Lower leg skin (tissue), 4 donors: ENCODE results near the gene ZBTB20. TPM values are rescaled to one million over a fixed set of nuclear protein-coding genes. Genes with fewer than 3 reads are reported as not detected.

Experiments
- DNase-seq, 2 donors: peaks; one replicate each; pipeline ENCODE4 v3.0.0-alpha.2; 2019; ENCODE audit warnings: low spot score in 2 of 2
- H3K4me3 ChIP-seq: fragments of 200-600 bp; sonication (generic); 2 replicates; pipeline ENCODE4 v1.5.1; 2017; ENCODE audit warnings: mild to moderate bottlenecking, low read depth; ENCODE audit not compliant: poor library complexity, severe bottlenecking
- POLR2A ChIP-seq, 2 donors: fragments of 450-650 bp; IDR thresholded peaks; one replicate each; pipeline ENCODE4 v1.6.1; 2016 to 2017; ENCODE audit warnings: antibody characterized with exemption in 2 of 2, mild to moderate bottlenecking in 1 of 2, moderate library complexity in 1 of 2
- WGBS, 2 donors: methylation state at CpG; one replicate each; pipeline ENCODE4 v1.1.5; 2018; 5-methylcytosine and 5-hydroxymethylcytosine counted together
- intact Hi-C: fragments of 100-400 bp; cut with DNase I; formaldehyde crosslinking; loops from one replicate; pipeline ENCODE4 v1.15.0; 2023; ENCODE audit warnings: low total_unique reads
- total RNA-seq, 4 donors: library from RNA; depleted of rRNA; stranded (reverse); fragments of >200 nt; gene quantifications; one replicate each; pipeline ENCODE4 v1.1.0, GENCODE V29; 2016
- TF ChIP-seq, protein P1 (sequence below), 3 donors: fragments of 450-650 bp; IDR thresholded peaks; one replicate each; pipeline ENCODE4 v1.5.1; 2016; ENCODE audit warnings: antibody characterized with exemption in 3 of 3, mild to moderate bottlenecking in 3 of 3, moderate library complexity in 2 of 3

Gene ZBTB20
- total RNA-seq, 4 donors from 2014 or later = 22.5 to 41.9 (median 33.1) TPM

DNA sequence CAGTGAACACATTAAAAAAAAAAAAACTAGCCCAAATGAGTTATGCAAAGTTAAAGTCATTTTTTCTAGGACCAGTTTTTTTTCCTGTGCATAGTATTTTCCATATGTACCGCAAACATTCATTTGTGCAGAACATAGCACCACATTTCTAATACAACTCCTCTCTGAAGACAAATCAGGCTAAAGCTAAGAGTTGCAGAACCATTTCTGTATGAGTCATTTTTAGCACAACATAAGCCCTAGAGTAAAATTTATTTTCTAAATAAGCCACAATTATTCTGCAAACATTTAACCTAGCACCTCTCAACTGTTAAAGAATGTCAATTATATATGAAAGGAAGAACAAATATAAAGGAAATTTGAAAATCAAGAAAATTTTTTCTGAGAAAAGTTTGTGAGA lies 477.5 kb downstream of the ZBTB20 start:
- intact Hi-C loops = no loop called here
- DNase-seq = no peak

DNA sequence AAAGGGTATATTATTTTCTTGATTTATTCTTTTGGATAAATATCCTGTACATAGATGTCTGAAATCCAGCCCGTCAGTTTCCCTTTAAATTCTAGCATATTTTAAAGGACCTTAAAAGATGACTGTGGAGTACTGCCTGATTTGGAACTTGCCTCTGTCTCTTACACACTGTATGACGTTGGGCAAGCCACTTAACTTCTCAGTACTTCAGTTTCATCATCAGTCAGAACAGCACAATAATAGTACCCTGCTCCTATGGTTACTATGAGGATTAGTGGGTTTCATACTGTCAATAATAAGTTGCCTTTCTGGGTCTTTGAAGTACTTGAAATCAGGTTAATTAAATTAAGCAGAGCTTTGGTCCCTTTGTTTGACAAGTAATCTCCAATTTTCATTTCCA lies 479.0 kb downstream of the ZBTB20 start:
- intact Hi-C loops = no loop called here
- TF ChIP-seq, protein P1, sequence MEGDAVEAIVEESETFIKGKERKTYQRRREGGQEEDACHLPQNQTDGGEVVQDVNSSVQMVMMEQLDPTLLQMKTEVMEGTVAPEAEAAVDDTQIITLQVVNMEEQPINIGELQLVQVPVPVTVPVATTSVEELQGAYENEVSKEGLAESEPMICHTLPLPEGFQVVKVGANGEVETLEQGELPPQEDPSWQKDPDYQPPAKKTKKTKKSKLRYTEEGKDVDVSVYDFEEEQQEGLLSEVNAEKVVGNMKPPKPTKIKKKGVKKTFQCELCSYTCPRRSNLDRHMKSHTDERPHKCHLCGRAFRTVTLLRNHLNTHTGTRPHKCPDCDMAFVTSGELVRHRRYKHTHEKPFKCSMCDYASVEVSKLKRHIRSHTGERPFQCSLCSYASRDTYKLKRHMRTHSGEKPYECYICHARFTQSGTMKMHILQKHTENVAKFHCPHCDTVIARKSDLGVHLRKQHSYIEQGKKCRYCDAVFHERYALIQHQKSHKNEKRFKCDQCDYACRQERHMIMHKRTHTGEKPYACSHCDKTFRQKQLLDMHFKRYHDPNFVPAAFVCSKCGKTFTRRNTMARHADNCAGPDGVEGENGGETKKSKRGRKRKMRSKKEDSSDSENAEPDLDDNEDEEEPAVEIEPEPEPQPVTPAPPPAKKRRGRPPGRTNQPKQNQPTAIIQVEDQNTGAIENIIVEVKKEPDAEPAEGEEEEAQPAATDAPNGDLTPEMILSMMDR (IDR thresholded peaks at IDR 0.05) = no peak
- no peak for TF ChIP-seq POLR2A (IDR thresholded peaks at IDR 0.05)
- no peak overlapping the region for H3K4me3 ChIP-seq
- no peak for DNase-seq
- WGBS, 2 donors = 74 to 77% methylated on average over 2 of the region's 2 CpGs

More for the DNA sequence above, 477.5 kb downstream of the ZBTB20 start:
- no peak overlapping the region for H3K4me3 ChIP-seq
- no peak for TF ChIP-seq POLR2A (IDR thresholded peaks at IDR 0.05)
- 73 to 79% methylated on average over 1 of the region's 1 CpG for WGBS, 2 donors

DNA sequence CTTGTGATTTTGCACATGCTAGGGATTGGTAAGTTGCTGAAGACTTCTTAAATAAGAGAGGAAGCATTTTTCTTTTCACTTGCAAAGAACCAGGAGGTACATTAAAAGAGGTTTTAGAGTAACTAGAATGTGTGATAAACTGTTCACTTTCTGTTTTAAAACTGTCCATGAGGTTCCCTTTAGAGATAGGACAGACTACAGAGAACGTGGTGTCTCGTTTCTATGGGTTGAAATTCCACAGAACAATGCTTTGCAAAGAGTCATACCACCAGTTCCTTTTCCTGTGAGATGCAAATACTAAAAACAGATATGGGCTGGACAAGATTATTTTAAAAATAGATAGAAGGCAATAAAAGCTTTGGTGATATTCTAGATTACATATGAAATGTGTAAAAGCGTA lies 480.5 kb downstream of the ZBTB20 start:
- H3K4me3 ChIP-seq = no peak overlapping the region
- WGBS, 2 donors = 78 to 82% methylated on average over 3 of the region's 3 CpGs
- intact Hi-C loops = no loop called here

DNA sequence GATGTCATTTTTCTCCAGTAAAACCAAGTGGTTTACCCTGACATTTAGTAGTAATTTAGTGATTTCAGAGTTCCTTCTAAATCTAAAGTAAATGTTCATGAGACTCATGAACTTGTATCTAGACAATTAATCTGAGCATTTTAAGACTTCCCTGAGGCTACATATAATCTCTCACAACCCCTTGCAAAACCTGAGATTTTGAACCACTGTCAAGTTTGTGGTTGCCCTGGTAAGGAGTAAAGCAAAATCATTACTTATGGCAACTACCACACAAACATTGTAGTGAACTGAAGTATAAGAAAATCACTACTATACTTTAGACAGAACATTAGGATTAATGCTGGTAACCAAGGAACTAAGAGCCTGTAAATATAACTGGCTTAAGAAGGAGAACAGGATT lies 483.1 kb downstream of the ZBTB20 start:
- intact Hi-C loops = no loop called here
- TF ChIP-seq, protein P1 (IDR thresholded peaks at IDR 0.05) = no peak
- no peak for TF ChIP-seq POLR2A (IDR thresholded peaks at IDR 0.05)
- H3K4me3 ChIP-seq = no peak overlapping the region

More for the DNA sequence above, 480.5 kb downstream of the ZBTB20 start:
- TF ChIP-seq, protein P1 (IDR thresholded peaks at IDR 0.05) = no peak
- no peak for TF ChIP-seq POLR2A (IDR thresholded peaks at IDR 0.05)
- no peak for DNase-seq

DNA sequence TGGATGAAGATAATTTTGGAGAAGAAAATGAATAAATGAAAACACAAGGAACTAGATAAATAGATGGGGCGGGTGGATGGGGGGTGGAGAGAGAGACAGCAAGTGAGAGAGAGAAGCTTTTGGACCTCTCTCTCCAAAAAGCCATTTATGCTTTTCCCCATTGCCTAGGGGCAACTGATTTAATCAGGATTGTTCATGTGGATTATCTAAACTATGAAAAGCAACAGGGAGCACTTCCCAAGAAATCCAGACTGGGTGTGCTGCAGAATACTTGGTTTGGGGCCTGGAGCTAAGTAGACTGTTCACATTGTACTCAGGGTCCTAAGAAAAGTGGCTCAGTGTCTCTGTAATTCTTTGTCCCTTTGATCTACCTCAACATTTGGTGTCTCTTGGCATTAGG lies 486.3 kb downstream of the ZBTB20 start:
- 55 to 63% methylated on average over 1 of the region's 1 CpG for WGBS, 2 donors
- no peak overlapping the region for H3K4me3 ChIP-seq
- TF ChIP-seq, protein P1 (IDR thresholded peaks at IDR 0.05) = no peak
- TF ChIP-seq POLR2A (IDR thresholded peaks at IDR 0.05) = no peak
- intact Hi-C loops = no loop called here
- no peak for DNase-seq

More for the DNA sequence above, 483.1 kb downstream of the ZBTB20 start:
- no peak for DNase-seq

DNA sequence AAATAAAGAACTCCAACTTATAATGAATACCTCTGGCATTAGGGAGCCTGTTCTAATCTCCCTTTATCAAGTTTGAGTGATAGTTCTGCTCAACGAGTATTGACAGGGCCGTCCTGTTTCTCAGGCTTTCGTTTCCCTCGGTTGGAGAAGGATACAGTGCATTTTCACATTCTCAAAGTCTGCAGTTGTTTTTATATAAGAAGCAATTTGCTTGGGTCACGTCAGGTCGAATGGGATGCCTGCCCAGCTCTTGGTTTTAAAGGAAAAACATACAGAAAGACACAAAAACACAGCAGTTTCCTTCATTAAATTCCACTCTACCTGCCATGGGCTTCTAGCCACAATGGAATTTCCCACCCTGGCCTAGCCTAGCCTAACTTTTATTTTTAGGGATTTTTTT lies 487.0 kb downstream of the ZBTB20 start:
- no peak overlapping the region for H3K4me3 ChIP-seq
- DNase-seq = peak in 1 of 2 donors; percentile 45
- intact Hi-C loops = no loop called here
- no peak for TF ChIP-seq POLR2A (IDR thresholded peaks at IDR 0.05)
- TF ChIP-seq, protein P1 (IDR thresholded peaks at IDR 0.05) = no peak
- 7 to 9% methylated on average over 6 of the region's 6 CpGs for WGBS, 2 donors
